HG03469 (cell line): ENCODE measurements around the gene LRRC31.

ENCODE experiments used
- ATAC-seq: cut with Tn5 transposase; IDR thresholded peaks from one replicate; pipeline ENCODE4 v1.9.1; 2021; ENCODE audit warnings: mild to moderate bottlenecking, moderate library complexity, moderate number of reproducible peaks; ENCODE audit not compliant: unreplicated experiment

LRRC31 gene

GRCh38 chr3:169869484-169870220 lies at the start of gene LRRC31:
Gene LRRC31 (minus strand): TSS chr3:169869935. CDS start chr3:169869807, 128 bp downstream.
- no peak for ATAC-seq

- no peak for ATAC-seq
These were observed 44.6 kb upstream of the LRRC31 start for GRCh38 chr3:169914321-169914720.

- no peak for ATAC-seq
These were observed 43.6 kb upstream of the LRRC31 start for GRCh38 chr3:169913323-169913722.

- no peak for ATAC-seq
These were observed 41.5 kb upstream of the LRRC31 start, which contains the start of gene SAMD7 for GRCh38 chr3:169911272-169911671. Gene SAMD7 (plus strand): TSS chr3:169911572. CDS start chr3:169919499, 7,927 bp downstream.

- no peak for ATAC-seq
These were observed 38.2 kb upstream of the LRRC31 start for GRCh38 chr3:169907944-169908343.

GRCh38 chr3:169907476-169907875 lies 37.7 kb upstream of the LRRC31 start:
- no peak for ATAC-seq

GRCh38 chr3:169905404-169905803 lies 35.7 kb upstream of the LRRC31 start:
- no peak for ATAC-seq

- ATAC-seq, result no peak
These were observed 31.7 kb upstream of the LRRC31 start for GRCh38 chr3:169901453-169901852.

- ATAC-seq, result no peak
These were observed 27.5 kb upstream of the LRRC31 start for GRCh38 chr3:169897284-169897683.

GRCh38 chr3:169895072-169895471 lies 25.3 kb upstream of the LRRC31 start:
- ATAC-seq, result no peak

GRCh38 chr3:169894110-169894509 lies 24.4 kb upstream of the LRRC31 start:
- no peak for ATAC-seq

GRCh38 chr3:169891886-169892285 lies 22.2 kb upstream of the LRRC31 start:
- ATAC-seq, result no peak

GRCh38 chr3:169886671-169887070 lies 16.9 kb upstream of the LRRC31 start:
- no peak for ATAC-seq

GRCh38 chr3:169880576-169881250 lies 11.0 kb upstream of the LRRC31 start:
- ATAC-seq, result no peak

- no peak for ATAC-seq
These were observed 10.3 kb upstream of the LRRC31 start for GRCh38 chr3:169879845-169880575.

- ATAC-seq, result no peak
These were observed 9.3 kb upstream of the LRRC31 start for GRCh38 chr3:169879013-169879557.

- ATAC-seq, result no peak
These were observed 1.6 kb upstream of the LRRC31 start for GRCh38 chr3:169871129-169871886.

- no peak for ATAC-seq
These were observed 1.4 kb downstream of the LRRC31 start for GRCh38 chr3:169868369-169868768.

GRCh38 chr3:169867584-169868210 lies 2.0 kb downstream of the LRRC31 start:
- ATAC-seq, result no peak

- no peak for ATAC-seq
These were observed 4.5 kb downstream of the LRRC31 start for GRCh38 chr3:169865176-169865767.
